GM12892 (cell line): ENCODE data around the gene CAPN5.

Experiments
- POLR2A ChIP-seq: IDR thresholded peaks from 2 replicates; pipeline ENCODE4 v1.6.1; 2011; ENCODE audit warnings: low read depth, low read length, control low read depth
- POLR2AphosphoS5 ChIP-seq: IDR thresholded peaks from 2 replicates; pipeline ENCODE4 v1.6.1; 2011; ENCODE audit warnings: low read depth, low read length, control low read depth

DNA sequence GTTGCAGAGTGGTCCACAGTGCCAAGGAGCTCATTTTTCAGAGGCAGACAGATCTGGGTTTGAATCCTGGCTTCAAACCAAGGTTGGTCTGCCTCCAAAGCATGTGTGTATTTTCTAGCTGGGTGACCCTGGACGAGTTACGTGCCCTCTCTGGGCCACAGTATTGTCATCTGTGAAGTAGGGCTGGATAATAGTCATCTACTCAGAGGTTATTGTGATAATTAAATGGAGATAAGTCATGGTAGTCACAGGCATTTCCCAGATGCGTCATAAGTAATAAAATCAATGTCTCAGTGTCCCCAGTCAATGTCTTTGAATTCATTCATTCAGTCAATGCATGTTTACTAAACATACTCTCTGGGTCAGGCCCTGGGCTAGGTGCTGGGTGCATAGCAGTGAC lies 44.5 kb downstream of the CAPN5 start:
- no peak for TF ChIP-seq POLR2AphosphoS5
- TF ChIP-seq POLR2A: no peak
